H1 (cell line): ENCODE measurements around the gene SMAGP. TPM values are rescaled to one million over a fixed set of nuclear protein-coding genes. Genes with fewer than 3 reads are reported as not detected.

Experiments used
- RNF2 ChIP-seq: fragments of 200-900, 300-1000 bp; sonication (generic); IDR thresholded peaks from 2 replicates; pipeline ENCODE4 v1.7.1; 2016; ENCODE audit warnings: borderline replicate concordance, low read depth, mild to moderate bottlenecking, antibody characterized with exemption, low read length; ENCODE audit not compliant: poor library complexity, severe bottlenecking; ENCODE audit errors: missing control alignments
- SIN3A ChIP-seq, 2 experiments: IDR thresholded peaks in 1 of 2; conservative IDR thresholded peaks in 1 of 2; 2 replicates each; pipeline ENCODE4 v1.6.1; 2011 to 2012; ENCODE audit warnings: low read length in 2 of 2, improper control_type of control experiment in 1 of 2, low read depth in 1 of 2, mild to moderate bottlenecking in 1 of 2
- SP1 ChIP-seq: IDR thresholded peaks from 2 replicates; pipeline ENCODE4 v1.6.1; 2011; ENCODE audit warnings: low read depth, low read length
- TAF1 ChIP-seq: IDR thresholded peaks from 2 replicates; pipeline ENCODE4 v1.6.1; 2011; ENCODE audit warnings: mild to moderate bottlenecking, low read depth, low read length
- polyA plus RNA-seq, 7 experiments: library from polyadenylated mRNA; depleted of rRNA in 3 of 7; stranded (reverse) in 5 of 7; unstranded in 2 of 7; fragments of >200 nt in 5 of 7; fragments of 200-250 nt in 2 of 7; gene quantifications; 1 replicate in 5 of 7; 2 replicates in 1 of 7; 4 replicates in 1 of 7; pipeline versions ENCODE4 v1.2.1 to v1.2.3, GENCODE V29; 2011 to 2013; ENCODE audit warnings: missing spikeins in 2 of 7, mixed read lengths in 2 of 7
- total RNA-seq: library from RNA; stranded (reverse); fragmentation: NEBNext Ultra II Directional; extraction: Animal tissue kit (Norgen Biotek cat#: 25700); gene quantifications from 2 replicates; pipeline ENCODE4 v1.2.1, GENCODE V29; 2021
- TF ChIP-seq, protein P1 (sequence below), 3 experiments: IDR thresholded peaks; 1 replicate in 2 of 3; 2 replicates in 1 of 3; pipeline versions ENCODE4 v1.5.1 to v1.6.1; 2011; ENCODE audit warnings: low read length in 3 of 3, mild to moderate bottlenecking in 3 of 3, inconsistent platforms in 2 of 3, low read depth in 1 of 3, moderate library complexity in 1 of 3; ENCODE audit not compliant: insufficient read depth in 1 of 3; ENCODE audit errors: control extremely low read depth in 1 of 3

The SMAGP gene
- total and polyA plus RNA-seq, 2 of the 8 experiments (the other 6 are each of a cell fraction or from before 2014, with no cell fraction given): 9.4 to 12.7 TPM

DNA sequence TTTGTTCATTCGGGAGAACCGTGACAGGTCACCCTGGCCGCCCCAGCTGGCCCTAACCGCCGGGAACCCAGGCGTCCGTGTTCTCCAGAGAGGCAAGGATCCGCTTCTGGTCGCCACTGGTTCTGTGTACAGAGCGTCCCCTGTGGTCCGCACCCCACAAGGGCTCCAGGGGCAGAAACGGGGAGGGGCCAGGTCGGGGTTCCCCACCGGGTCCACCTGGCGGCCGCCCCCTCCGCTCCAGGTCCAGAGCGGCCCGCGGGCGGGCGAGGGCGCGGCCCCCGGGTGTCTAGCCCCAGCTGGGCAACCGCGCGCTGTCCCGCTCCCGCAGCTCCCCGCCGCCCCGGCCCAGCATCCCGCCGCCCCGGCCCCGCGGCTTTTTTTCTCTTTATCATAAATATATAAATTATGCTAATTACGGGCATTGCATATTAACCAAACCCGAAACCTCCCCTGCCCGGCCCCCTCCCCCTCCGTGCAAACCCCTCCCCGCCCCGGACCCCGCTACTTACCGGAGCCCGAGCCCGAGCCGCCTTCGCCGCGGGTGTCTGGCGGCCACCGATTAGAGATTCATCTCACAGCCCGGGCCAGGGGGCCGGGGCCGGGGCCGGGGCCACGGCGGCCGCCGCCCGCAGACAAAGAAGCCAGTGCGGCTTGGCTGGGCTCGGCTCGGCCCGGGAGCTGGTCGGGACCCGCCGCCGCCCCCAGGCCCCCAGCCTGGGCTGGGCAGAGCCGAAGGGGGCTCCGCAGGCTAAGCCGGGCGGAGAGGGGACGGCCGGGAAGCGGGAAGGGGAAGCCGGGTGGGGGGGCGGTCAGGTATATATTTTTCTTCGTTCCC, 52.9 kb downstream of the SMAGP start (continued):
- TF ChIP-seq RNF2 (no peak), TAF1 (peak; percentile 46; the same call in 1 of the 2 replicates), SP1 (no peak), SIN3A (conservative IDR thresholded peaks at IDR 0.05 in 1 of 2, IDR thresholded peaks at IDR 0.05 in 1 of 2; ENCODE audit: low read depth in 1 of 2, low read length in 2 of 2) (0 out of 4 replicates have a peak, but pooled peaks have one; percentile 16 to 31)
- TF ChIP-seq, protein P1, sequence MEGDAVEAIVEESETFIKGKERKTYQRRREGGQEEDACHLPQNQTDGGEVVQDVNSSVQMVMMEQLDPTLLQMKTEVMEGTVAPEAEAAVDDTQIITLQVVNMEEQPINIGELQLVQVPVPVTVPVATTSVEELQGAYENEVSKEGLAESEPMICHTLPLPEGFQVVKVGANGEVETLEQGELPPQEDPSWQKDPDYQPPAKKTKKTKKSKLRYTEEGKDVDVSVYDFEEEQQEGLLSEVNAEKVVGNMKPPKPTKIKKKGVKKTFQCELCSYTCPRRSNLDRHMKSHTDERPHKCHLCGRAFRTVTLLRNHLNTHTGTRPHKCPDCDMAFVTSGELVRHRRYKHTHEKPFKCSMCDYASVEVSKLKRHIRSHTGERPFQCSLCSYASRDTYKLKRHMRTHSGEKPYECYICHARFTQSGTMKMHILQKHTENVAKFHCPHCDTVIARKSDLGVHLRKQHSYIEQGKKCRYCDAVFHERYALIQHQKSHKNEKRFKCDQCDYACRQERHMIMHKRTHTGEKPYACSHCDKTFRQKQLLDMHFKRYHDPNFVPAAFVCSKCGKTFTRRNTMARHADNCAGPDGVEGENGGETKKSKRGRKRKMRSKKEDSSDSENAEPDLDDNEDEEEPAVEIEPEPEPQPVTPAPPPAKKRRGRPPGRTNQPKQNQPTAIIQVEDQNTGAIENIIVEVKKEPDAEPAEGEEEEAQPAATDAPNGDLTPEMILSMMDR (IDR thresholded peaks at IDR 0.05; ENCODE audit: control extremely low read depth in 1 of 3, insufficient read depth in 1 of 3, low read depth in 1 of 3, low read length in 3 of 3): peak; percentile 28 to 38 (median 29); a peak in 3 of 4 replicates
